HG03378 (cell line): ENCODE results near the gene KCNJ10.
A peak's percentile ranks its signal among the peaks of the same experiment; 100 is the strongest.

ENCODE experiments used
- ATAC-seq: cut with Tn5 transposase; IDR thresholded peaks from one replicate; pipeline ENCODE4 v1.9.1; 2021; ENCODE audit warnings: mild to moderate bottlenecking, moderate library complexity; ENCODE audit not compliant: unreplicated experiment

Gene KCNJ10

DNA sequence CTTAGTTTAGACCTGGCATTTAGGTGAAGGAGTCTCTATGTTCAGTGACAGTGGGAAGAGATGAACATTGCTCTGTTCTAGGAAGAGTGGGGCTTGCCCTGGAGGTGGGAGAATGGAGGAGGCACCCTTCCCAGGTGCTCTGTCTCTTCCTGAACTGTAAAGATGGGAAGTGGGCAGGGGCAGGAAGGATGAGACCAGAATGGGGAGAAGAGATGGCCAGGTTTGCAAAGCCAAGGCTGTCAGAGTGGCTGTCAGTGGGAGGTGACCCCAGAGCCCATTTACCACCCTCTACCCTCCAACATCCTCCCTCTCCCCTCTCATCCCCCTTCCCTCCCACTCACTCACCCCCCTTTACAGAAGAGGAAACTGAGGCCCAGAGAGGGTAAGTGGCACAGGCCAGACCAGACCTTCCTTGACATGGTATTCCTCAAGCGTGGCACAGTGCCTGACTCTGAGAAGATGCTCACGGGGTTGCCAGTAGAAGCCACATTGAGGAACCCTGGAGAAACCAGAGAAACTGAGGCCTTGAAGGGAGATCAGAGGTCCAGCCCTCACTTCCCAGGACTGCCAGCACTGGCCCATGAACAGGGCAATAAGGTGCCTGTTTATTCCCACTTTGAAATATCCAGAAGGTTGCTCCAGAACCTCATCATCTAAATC, 29.9 kb upstream of the KCNJ10 start:
- ATAC-seq: no peak

GRCh38 chr1:160098852-160099561, 29.0 kb upstream of the KCNJ10 start:
- peak; percentile 61 for ATAC-seq

- ATAC-seq: no peak
Measured at GRCh38 chr1:160097911-160098851, 28.2 kb upstream of the KCNJ10 start, which contains the start of gene IGSF8. TSS of gene IGSF8 (minus strand) at chr1:160098619. CDS start at chr1:160098472, 147 bp downstream.

DNA sequence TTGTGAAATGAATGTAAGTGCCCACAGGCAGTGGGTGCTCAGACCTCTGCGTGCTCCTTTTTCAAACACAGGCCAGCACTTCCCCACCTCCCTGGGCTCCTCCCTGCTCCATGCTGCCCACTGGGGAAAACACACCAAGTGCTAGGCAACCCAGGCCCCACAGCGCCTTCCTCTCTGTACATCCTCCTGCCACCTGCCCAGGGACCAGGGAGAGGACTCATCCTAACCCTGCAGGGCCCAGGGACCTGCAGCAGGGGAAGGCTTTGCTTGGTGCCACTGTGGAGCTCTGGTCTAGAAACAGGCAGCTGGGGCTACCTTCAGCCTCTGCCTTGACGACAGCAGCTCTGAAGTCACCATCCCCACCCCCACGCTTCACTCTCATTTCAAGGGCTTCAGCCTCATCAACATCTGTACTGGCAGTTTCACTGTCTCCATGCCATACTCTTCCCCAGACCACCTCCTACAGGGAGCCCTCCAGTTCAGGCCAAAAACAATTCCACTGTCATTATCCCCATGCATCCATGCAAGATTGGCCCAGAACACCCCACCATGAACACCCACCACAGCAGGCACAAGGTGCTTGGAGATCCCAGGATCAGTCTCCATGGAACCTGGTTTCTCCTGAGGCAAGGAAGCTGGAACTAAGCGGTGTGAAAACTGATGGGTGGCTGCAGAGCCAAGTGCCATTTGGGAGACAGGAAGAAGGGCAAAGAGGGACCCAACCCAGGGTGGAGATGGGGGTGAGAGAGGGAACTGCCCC, 27.4 kb upstream of the KCNJ10 start:
- ATAC-seq: no peak

GRCh38 chr1:160096274-160097116, 26.5 kb upstream of the KCNJ10 start:
- no peak for ATAC-seq

DNA sequence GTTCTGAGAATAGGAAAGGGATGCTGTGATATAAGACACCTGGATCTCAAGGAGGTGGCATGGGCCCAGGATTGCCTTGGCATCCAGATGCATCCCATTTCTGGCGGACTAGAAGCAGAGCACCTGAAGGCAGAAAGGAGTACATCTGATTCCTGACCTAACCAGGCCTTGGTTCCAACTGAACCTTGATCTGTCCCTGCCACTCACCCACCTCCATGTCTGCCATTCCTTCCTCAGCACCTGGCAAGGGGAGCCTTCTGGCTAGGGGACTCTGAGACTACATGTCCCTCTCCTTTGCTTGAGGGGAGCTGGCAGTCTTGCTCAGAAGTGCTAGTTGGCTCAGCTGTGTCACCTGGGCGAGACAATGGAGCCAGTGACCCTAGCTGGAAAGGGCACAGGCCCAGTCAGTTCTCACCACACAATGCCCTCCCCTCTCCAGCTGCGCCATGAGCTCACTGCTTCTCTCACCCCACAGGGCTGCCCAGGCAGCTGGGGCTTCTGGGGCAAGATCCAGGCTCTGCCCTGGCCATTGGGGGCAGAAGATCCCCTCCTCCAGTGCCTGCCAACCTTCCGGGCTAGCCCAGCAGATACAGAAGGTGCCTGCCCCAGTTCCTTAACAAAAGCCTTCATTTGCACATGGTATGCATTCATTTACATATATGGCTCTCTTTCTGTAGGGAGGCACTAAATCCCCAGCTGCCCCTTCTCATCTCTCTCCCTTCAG, 25.6 kb upstream of the KCNJ10 start:
- ATAC-seq: no peak

GRCh38 chr1:160094806-160095205, 24.8 kb upstream of the KCNJ10 start:
- ATAC-seq: no peak

DNA sequence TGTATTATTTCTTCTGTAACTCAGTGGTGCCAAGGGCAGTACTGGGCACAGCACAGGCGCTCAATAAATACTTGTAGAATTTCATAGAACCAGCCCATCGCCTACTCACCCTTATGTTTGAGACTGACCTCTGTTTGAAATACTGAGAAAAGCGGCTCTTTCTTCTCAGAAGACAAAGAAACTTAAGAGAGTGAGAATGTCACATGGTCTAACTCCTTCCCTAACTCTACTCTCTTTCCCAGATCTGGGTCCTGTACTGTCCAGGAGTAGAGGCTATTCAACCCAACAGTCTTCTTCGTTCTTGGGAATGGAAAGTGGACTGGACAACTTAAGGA, 24.3 kb upstream of the KCNJ10 start:
- ATAC-seq: no peak

DNA sequence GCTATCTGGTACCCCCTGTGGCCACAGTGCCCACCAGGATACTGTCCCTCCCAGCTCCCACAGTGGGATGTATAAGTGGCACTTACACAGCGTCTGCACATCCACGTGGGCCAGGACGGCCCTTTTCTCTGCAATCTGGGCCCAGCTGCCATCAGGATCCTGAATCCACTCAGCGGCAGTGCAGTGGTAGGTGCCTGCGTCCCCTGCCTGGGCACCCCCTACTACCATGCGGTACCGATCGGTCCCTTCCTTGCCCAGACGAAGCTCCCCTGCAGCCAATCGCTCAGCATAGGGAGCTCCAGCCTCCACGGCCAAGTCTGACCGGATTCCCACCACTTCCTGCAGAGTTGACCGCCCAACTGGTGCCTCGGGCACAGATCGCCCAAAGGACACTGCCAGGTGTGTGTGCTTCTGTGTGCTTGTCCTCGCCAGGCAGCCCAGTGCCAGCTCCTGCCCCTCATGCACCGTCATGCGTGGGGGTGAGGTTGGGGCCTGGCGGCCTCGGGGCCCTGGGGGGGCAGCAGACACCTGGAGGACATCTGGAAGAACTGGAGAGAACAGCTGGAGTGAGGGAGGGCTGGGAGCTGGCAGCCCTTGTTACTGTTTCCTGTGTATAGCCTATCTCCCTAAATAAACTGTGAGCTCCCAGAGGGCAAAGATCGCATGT, 23.8 kb upstream of the KCNJ10 start:
- ATAC-seq: no peak

DNA sequence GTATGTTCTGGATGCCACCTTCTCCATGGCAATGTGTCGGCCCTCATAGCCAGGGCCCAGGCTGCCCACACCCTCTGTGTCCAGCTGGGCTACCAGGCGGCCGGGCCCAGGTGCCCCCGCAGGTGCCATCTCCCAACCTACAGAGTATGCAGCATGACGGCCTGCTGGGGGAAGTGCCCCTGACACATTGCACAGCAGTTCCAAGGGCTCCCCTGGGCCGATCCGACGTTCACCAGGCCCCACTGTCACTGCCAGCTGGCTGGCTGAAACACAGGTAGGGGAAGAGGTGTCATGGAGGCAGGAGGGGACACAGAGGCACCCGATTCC, 23.1 kb upstream of the KCNJ10 start:
- ATAC-seq: no peak

- no peak for ATAC-seq
Measured at GRCh38 chr1:160092366-160093068, 22.6 kb upstream of the KCNJ10 start.

DNA sequence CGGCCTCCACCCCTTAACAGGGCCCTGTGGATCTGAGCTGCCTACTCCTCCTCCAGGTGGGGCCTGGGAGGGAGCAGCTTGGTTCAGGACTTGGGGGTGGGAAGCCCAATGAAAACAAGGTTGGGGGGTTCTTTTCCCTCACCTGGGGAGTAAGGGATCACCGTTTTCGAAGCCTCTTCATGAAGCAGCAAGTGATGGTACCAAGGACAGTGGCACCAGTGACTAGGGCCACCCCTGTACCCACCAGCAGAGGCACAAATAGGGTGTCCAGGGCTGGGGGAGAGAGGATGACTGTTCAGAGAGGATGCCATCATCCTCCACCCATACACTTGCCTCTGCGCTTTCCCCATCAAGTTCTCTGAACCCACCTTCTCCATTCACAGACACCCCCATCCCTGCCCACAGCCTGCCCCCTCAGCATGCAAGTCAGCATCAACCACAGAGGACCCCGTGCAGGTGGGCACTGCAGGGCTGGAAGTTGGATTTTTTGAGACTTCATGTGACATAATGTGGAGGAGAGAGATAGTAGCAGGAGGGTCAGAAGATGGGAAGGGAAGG, 21.8 kb upstream of the KCNJ10 start:
- ATAC-seq: no peak

GRCh38 chr1:160090760-160091159, 20.8 kb upstream of the KCNJ10 start:
- no peak for ATAC-seq

DNA sequence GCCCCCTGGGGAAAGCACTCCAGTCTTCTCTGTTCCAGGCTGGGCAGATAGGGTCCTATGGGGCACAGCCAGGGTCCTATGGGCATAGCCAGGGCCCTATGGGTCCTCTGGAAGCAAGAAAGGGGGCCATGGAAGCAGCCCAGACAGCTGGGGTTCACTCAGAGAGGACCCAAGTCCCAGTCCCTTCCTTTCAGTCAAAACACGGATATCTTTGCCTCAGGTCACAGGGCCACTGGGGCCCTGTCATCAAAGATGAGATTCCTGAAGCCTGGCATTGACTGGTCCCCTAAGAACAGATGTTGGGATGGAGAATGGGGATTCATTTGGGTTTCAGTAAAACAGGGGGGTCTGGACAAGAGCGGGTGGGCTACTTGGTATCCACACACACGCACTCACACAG, 19.9 kb upstream of the KCNJ10 start:
- no peak for ATAC-seq

DNA sequence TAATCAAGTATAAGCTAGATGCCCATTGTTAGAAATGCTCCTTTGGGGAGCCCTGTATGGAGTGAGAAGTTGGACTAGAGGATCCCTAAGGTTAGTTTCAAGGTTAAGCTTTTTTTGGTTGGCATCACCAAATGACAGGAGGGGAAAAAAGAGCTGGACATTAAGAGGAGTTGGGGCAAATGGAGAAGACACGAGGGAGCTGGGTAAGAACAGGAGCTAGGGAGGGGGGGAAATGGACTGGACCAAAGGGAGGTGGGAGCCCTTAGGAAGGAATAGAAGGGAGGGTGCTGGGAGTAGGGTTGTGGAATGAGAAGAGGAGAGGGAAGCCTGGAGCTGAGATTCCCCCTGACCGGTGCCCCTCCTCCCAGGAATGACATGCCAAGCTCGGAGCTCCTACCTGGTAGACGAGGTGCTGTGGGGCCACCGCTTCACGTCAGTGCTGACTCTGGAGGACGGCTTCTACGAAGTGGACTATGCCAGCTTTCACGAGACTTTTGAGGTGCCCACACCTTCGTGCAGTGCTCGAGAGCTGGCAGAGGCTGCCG, 17.2 kb upstream of the KCNJ10 start:
- ATAC-seq: no peak

GRCh38 chr1:160086456-160086892, 16.5 kb upstream of the KCNJ10 start:
- ATAC-seq: no peak

GRCh38 chr1:160085686-160086455, 15.9 kb upstream of the KCNJ10 start:
- ATAC-seq: no peak
